Right lobe of liver (tissue), 4 donors: Measurements from ENCODE around the gene CALML5.

Experiments used
- CTCF ChIP-seq, 4 donors: fragments of 200-600 bp in 3 of 4; fragments of 450-650 bp in 1 of 4; IDR thresholded peaks; one replicate each; pipeline versions ENCODE4 v1.5.1 to v1.8.0; 2016 to 2022; ENCODE audit warnings: antibody characterized with exemption in 4 of 4, mild to moderate bottlenecking in 2 of 4
- POLR2A ChIP-seq: fragments of 450-650 bp; IDR thresholded peaks from one replicate; pipeline ENCODE4 v1.6.1; 2017; ENCODE audit warnings: antibody characterized with exemption, mild to moderate bottlenecking
- donor health status: DM: no; HTN: no; CAD: no.
- donor health status: DM: no; HTN: no; CAD: no.
- donor health status: DM: no; HTN: yes; CAD: no.

- TF ChIP-seq CTCF (IDR thresholded peaks at IDR 0.05): no peak
- no peak for TF ChIP-seq POLR2A
These were observed 25.5 kb upstream of the CALML5 start, which contains the start of gene CALML3 for GRCh38 chr10:5524641-5525560.
